Measurements from ENCODE around the gene ZNF362. TPM values are rescaled to one million over a fixed set of nuclear protein-coding genes. Genes with fewer than 3 reads are reported as not detected.

ZNF362 gene
- total RNA-seq, 2 experiments from 2014 or later: 24.7 to 26.6 TPM

DNA sequence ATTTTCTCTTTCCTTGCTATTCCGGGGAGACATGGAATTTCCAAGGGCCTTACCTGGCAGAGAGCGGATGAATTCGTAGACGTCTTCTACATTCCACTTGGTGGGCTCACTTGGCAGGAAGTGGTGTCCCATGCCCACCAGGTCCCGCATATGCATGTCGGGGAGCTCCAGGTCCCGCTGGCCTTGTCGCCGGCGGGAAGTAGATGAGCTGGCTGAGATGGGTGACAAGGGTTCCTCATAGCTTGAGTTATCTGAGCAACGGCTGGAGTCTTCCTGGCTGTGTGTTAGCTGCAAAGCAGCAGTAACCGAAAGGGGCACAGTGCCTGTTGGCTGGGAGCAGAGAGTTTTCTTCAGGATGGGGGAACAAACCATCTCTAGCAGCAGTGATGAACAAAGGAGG lies 72.5 kb downstream of the ZNF362 start:
- intact Hi-C loops (cut with DNase I, micrococcal nuclease): no loop called here
- CTCF ChIA-PET: no interaction called here
- H3K27me3 Mint-ChIP-seq: no peaks in the 10 kb centered on the region
- no peaks in the 10 kb centered on the region for H3K4me1 Mint-ChIP-seq (ENCODE audit: low read depth)
- H3K9me3 ChIP-seq (ENCODE audit: control insufficient read depth in 1 of 2, insufficient read depth in 1 of 2, low read length in 2 of 2): no peaks in the 10 kb centered on the region
- H3K4me1 ChIP-seq (ENCODE audit: insufficient read depth, low read length): no peaks in the 10 kb centered on the region
- DNase-seq: no peak
- peaks cover 98% of the 10 kb centered on the region for H3K36me3 ChIP-seq (ENCODE audit: insufficient read depth, low read length)
- H3K4me3 ChIP-seq (ENCODE audit: low read length): no peak overlapping the region
- no peak overlapping the region for H3K27ac Mint-ChIP-seq
- H3K4me3 Mint-ChIP-seq: no peak overlapping the region
- no peaks in the 10 kb centered on the region for H3K27me3 ChIP-seq (ENCODE audit: control insufficient read depth in 1 of 2, insufficient read depth in 2 of 2, low read length in 2 of 2)
- TF ChIP-seq, protein P1, sequence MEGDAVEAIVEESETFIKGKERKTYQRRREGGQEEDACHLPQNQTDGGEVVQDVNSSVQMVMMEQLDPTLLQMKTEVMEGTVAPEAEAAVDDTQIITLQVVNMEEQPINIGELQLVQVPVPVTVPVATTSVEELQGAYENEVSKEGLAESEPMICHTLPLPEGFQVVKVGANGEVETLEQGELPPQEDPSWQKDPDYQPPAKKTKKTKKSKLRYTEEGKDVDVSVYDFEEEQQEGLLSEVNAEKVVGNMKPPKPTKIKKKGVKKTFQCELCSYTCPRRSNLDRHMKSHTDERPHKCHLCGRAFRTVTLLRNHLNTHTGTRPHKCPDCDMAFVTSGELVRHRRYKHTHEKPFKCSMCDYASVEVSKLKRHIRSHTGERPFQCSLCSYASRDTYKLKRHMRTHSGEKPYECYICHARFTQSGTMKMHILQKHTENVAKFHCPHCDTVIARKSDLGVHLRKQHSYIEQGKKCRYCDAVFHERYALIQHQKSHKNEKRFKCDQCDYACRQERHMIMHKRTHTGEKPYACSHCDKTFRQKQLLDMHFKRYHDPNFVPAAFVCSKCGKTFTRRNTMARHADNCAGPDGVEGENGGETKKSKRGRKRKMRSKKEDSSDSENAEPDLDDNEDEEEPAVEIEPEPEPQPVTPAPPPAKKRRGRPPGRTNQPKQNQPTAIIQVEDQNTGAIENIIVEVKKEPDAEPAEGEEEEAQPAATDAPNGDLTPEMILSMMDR (IDR thresholded peaks at IDR 0.05): no peak
- peaks cover 98% of the 10 kb centered on the region for H3K36me3 Mint-ChIP-seq (ENCODE audit: low read depth)
- POLR2A ChIA-PET: no interaction called here
- no peak for ATAC-seq (ENCODE audit: poor library complexity)
- H3K9me3 Mint-ChIP-seq: no peaks in the 10 kb centered on the region
- H3K27ac ChIP-seq (ENCODE audit: low read depth in 1 of 2, low read length in 2 of 2): no peak overlapping the region

DNA sequence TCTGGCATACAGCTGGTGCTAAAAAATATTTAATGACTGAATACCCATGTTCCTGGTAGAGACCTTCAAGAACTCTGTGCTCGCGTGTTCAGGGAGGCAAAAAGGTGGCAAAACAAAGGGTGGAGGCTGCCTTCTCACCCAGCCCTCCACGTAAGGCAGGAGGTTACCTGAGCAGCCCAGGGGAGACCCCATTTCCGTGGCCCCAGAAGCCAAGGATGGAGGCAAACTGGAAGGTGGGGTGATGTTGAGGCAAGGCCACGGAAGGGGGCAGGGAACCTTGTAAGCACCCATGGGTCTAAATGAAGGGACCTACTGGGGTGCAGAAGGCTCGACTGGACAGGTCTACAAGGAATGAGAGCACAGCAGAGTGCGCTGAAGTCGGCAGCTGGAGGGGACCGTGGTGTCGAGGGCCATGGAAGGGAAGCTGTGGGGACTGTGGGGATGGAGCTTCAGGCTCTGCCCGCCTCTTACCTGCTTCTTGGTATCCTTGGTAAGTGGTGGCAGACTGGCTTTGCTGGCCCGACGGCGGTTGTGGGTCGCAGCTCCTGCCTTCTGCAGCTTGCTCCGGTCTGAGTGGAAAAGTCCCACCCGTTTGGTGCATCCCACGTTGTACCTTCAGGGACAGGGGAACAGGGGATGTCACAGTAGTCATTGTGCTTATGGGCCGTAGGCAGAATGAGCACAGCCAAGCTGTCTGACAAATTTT lies 73.5 kb downstream of the ZNF362 start:
- H3K9me3 Mint-ChIP-seq: no peaks in the 10 kb centered on the region
- no peak overlapping the region for H3K27ac ChIP-seq (ENCODE audit: low read depth in 1 of 2, low read length in 2 of 2)
- H3K27ac Mint-ChIP-seq: no peak overlapping the region
- H3K4me3 ChIP-seq (ENCODE audit: low read length): no peak overlapping the region
- H3K4me1 ChIP-seq (ENCODE audit: insufficient read depth, low read length): no peaks in the 10 kb centered on the region
- ATAC-seq (ENCODE audit: poor library complexity): no peak
- POLR2A ChIA-PET: no interaction called here
- H3K27me3 ChIP-seq (ENCODE audit: control insufficient read depth in 1 of 2, insufficient read depth in 2 of 2, low read length in 2 of 2): no peaks in the 10 kb centered on the region
- TF ChIP-seq, protein P1 (IDR thresholded peaks at IDR 0.05): no peak
- H3K36me3 Mint-ChIP-seq (ENCODE audit: low read depth): peaks cover 96% of the 10 kb centered on the region
- intact Hi-C loops (cut with DNase I, micrococcal nuclease): no loop called here
- H3K36me3 ChIP-seq (ENCODE audit: insufficient read depth, low read length): peaks cover 93% of the 10 kb centered on the region
- no peaks in the 10 kb centered on the region for H3K9me3 ChIP-seq (ENCODE audit: control insufficient read depth in 1 of 2, insufficient read depth in 1 of 2, low read length in 2 of 2)
- DNase-seq: no peak
- H3K4me3 Mint-ChIP-seq: no peak overlapping the region
- CTCF ChIA-PET: interaction anchor here (0.6 kb wide), 1 partner anchor 16 kb away, joined by 3 read pairs; no protein-coding TSS in a partner anchor
- H3K27me3 Mint-ChIP-seq: no peaks in the 10 kb centered on the region
- peaks cover 5% of the 10 kb centered on the region for H3K4me1 Mint-ChIP-seq (ENCODE audit: low read depth)

DNA sequence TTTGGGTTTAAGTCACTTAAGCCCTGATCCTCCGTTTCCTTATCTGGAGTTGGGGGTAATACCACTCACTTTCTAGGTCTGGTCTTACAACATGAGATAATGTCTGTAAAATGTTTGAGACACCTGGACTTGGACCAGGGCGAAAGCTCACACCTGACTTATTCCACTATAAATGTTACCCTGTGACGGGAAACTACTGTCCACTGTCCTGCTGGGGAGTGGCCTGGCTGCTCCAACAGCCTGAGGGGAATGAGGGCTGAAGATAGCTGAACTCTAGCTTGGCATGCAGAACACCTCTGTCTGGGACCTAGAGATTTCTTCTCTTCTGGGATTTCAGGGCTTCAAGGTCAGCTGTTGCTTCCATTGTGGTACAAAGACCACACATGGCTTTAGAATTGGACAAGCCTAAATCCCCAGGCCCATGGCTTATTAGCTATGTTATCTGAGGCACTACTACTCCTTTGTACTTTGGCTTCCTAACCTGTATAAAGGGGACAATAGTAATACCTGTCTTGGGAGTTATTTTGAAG lies 74.1 kb downstream of the ZNF362 start:
- no peak overlapping the region for H3K27ac ChIP-seq (ENCODE audit: low read depth in 1 of 2, low read length in 2 of 2)
- H3K9me3 ChIP-seq (ENCODE audit: control insufficient read depth in 1 of 2, insufficient read depth in 1 of 2, low read length in 2 of 2): no peaks in the 10 kb centered on the region
- no peaks in the 10 kb centered on the region for H3K27me3 ChIP-seq (ENCODE audit: control insufficient read depth in 1 of 2, insufficient read depth in 2 of 2, low read length in 2 of 2)
- peaks cover 86% of the 10 kb centered on the region for H3K36me3 ChIP-seq (ENCODE audit: insufficient read depth, low read length)
- no peak for ATAC-seq (ENCODE audit: poor library complexity)
- ChIA-PET CTCF (interaction anchor here (0.6 kb wide), 1 partner anchor 16 kb away, joined by 3 read pairs; no protein-coding TSS in a partner anchor), POLR2A (no interaction called here)
- DNase-seq: no peak
- H3K4me1 ChIP-seq (ENCODE audit: insufficient read depth, low read length): peaks cover 3% of the 10 kb centered on the region
- TF ChIP-seq, protein P1 (IDR thresholded peaks at IDR 0.05): no peak
- intact Hi-C loops (cut with DNase I, micrococcal nuclease): no loop called here
- no peak overlapping the region for H3K4me3 Mint-ChIP-seq
- H3K4me3 ChIP-seq (ENCODE audit: low read length): no peak overlapping the region
- H3K27ac Mint-ChIP-seq: no peak overlapping the region
- H3K27me3 Mint-ChIP-seq: no peaks in the 10 kb centered on the region
- peaks cover 95% of the 10 kb centered on the region for H3K36me3 Mint-ChIP-seq (ENCODE audit: low read depth)
- H3K4me1 Mint-ChIP-seq (ENCODE audit: low read depth): peaks cover 11% of the 10 kb centered on the region
- H3K9me3 Mint-ChIP-seq: no peaks in the 10 kb centered on the region
